ENCODE data around the gene GOLGA3. TPM values are rescaled to one million over a fixed set of nuclear protein-coding genes. Genes with fewer than 3 reads are reported as not detected.
"Not testable (repeated sequence)": the region's sequence is repeated elsewhere in the genome, so short reads cannot be mapped to it uniquely, and the experiment has no call there.

The GOLGA3 gene
- polyA plus RNA-seq, 1 experiment: 22.6 TPM

GRCh38 chr12:132803125-132803524 lies 25.5 kb downstream of the GOLGA3 start:
- TF ChIP-seq CTCF (IDR thresholded peaks at IDR 0.05; ENCODE audit: low read depth, low read length): no peak
- CTCF ChIA-PET: no interaction called here
- POLR2A ChIA-PET: no interaction called here
- Histone ChIP-seq H3K9me3 (ENCODE audit: control insufficient read depth, insufficient read depth, low read length) (no peaks in the 10 kb centered on the region; the same call in 1 of the 2 replicates), H3K27ac (ENCODE audit: low read depth, low read length) (no peak overlapping the region), H3K4me3 (ENCODE audit: low read depth, low read length) (no peak overlapping the region), H3K27me3 (ENCODE audit: control insufficient read depth, insufficient read depth, low read length) (no peaks in the 10 kb centered on the region)
- no peak for DNase-seq (ENCODE audit: low read depth, low spot score)

GRCh38 chr12:132801741-132802140 lies 26.9 kb downstream of the GOLGA3 start:
- H3K27me3 ChIP-seq (ENCODE audit: control insufficient read depth, insufficient read depth, low read length): no peaks in the 10 kb centered on the region
- DNase-seq (ENCODE audit: low read depth, low spot score): no peak
- TF ChIP-seq CTCF (IDR thresholded peaks at IDR 0.05; ENCODE audit: low read depth, low read length): no peak
- H3K4me3 ChIP-seq (ENCODE audit: low read depth, low read length): no peak overlapping the region
- CTCF ChIA-PET: no interaction called here
- no peak overlapping the region for H3K27ac ChIP-seq (ENCODE audit: low read depth, low read length)
- POLR2A ChIA-PET: no interaction called here
- no peaks in the 10 kb centered on the region; the same call in 1 of the 2 replicates for H3K9me3 ChIP-seq (ENCODE audit: control insufficient read depth, insufficient read depth, low read length)

- H3K27me3 ChIP-seq (ENCODE audit: control insufficient read depth, insufficient read depth, low read length): no peaks in the 10 kb centered on the region
- ChIA-PET POLR2A (no interaction called here), CTCF (interaction anchor here (1.5 kb wide), 1 partner anchor 30 kb away, joined by 3 read pairs; no protein-coding TSS in a partner anchor)
- no peak for DNase-seq (ENCODE audit: low read depth, low spot score)
- no peak overlapping the region for H3K4me3 ChIP-seq (ENCODE audit: low read depth, low read length)
- H3K9me3 ChIP-seq (ENCODE audit: control insufficient read depth, insufficient read depth, low read length): no peaks in the 10 kb centered on the region
- TF ChIP-seq CTCF (IDR thresholded peaks at IDR 0.05; ENCODE audit: low read depth, low read length): no peak
- no peak overlapping the region for H3K27ac ChIP-seq (ENCODE audit: low read depth, low read length)
These were observed 29.8 kb downstream of the GOLGA3 start for GRCh38 chr12:132798836-132799235.

GRCh38 chr12:132797820-132798570 lies 30.7 kb downstream of the GOLGA3 start:
- POLR2A ChIA-PET: no interaction called here
- DNase-seq (ENCODE audit: low read depth, low spot score): no peak
- Histone ChIP-seq H3K27me3 (ENCODE audit: control insufficient read depth, insufficient read depth, low read length) (no peaks in the 10 kb centered on the region), H3K9me3 (ENCODE audit: control insufficient read depth, insufficient read depth, low read length) (no peaks in the 10 kb centered on the region), H3K27ac (ENCODE audit: low read depth, low read length) (no peak overlapping the region), H3K4me3 (ENCODE audit: low read depth, low read length) (no peak overlapping the region)
- TF ChIP-seq CTCF (IDR thresholded peaks at IDR 0.05; ENCODE audit: low read depth, low read length): no peak
- CTCF ChIA-PET: no interaction called here

- Histone ChIP-seq H3K27ac (ENCODE audit: low read depth, low read length) (no peak overlapping the region), H3K4me3 (ENCODE audit: low read depth, low read length) (no peak overlapping the region), H3K9me3 (ENCODE audit: control insufficient read depth, insufficient read depth, low read length) (peaks cover 9% of the 10 kb centered on the region; the same call in 1 of the 2 replicates), H3K27me3 (ENCODE audit: control insufficient read depth, insufficient read depth, low read length) (no peaks in the 10 kb centered on the region)
- no peak for TF ChIP-seq CTCF (IDR thresholded peaks at IDR 0.05; ENCODE audit: low read depth, low read length)
- ChIA-PET CTCF (no interaction called here), POLR2A (no interaction called here)
- DNase-seq (ENCODE audit: low read depth, low spot score): no peak
These were observed 32.8 kb downstream of the GOLGA3 start for GRCh38 chr12:132795847-132796246.

GRCh38 chr12:132791940-132792339 lies 36.7 kb downstream of the GOLGA3 start:
- CTCF ChIA-PET; DNase-seq (ENCODE audit: low read depth, low spot score); POLR2A ChIA-PET; H3K27ac ChIP-seq (ENCODE audit: low read depth, low read length); H3K27me3 ChIP-seq (ENCODE audit: control insufficient read depth, insufficient read depth, low read length); H3K4me3 ChIP-seq (ENCODE audit: low read depth, low read length): not testable (repeated sequence)
- H3K9me3 ChIP-seq (ENCODE audit: control insufficient read depth, insufficient read depth, low read length): peaks cover 13% of the 10 kb centered on the region; the same call in 1 of the 2 replicates
